NCI-H526 treated with DMSO at 0.1 percent for 48 hours (cell line): ENCODE measurements around the gene LRRC75B.

ENCODE experiments used
- DNase-seq: peaks from one replicate; lab custom pipeline; 2025; lab: John Stamatoyannopoulos, UW

Gene LRRC75B

GRCh38 chr22:24585461-24585860, 7.4 kb downstream of the LRRC75B start:
- no peak for DNase-seq

DNA sequence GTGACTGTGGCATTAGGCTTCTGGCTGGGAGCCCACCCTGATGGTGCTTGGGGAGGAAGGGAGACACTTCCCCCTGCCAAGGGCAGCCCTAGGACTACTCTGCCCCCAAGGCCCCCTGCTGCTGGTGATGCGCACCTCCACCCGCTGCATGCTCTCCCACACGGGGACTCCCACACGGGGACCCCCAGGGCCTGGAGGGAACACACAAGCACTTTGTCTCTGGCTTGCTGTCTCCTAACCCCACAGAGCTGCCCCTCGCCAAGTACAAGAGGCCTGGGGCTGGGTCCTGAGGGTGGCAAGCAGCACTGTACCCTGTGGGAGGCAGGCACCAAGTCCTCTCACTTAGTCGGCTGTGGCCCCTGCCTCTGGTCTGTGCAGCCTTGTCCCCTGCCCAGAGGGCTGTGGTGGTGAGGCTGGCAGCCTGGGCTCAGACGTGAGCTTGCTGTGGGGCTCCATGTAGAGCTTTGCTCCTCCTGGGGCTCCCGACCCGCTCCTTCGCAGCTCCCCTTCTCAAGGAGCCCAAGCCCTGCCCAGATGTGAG, 7.9 kb downstream of the LRRC75B start:
- no peak for DNase-seq

- DNase-seq, result no peak
Observed at GRCh38 chr22:24584166-24584790, 8.6 kb downstream of the LRRC75B start.

- DNase-seq, result no peak
Observed at GRCh38 chr22:24583221-24584165, 9.4 kb downstream of the LRRC75B start.

- DNase-seq, result no peak
Observed at GRCh38 chr22:24582056-24582814, 10.6 kb downstream of the LRRC75B start.

DNA sequence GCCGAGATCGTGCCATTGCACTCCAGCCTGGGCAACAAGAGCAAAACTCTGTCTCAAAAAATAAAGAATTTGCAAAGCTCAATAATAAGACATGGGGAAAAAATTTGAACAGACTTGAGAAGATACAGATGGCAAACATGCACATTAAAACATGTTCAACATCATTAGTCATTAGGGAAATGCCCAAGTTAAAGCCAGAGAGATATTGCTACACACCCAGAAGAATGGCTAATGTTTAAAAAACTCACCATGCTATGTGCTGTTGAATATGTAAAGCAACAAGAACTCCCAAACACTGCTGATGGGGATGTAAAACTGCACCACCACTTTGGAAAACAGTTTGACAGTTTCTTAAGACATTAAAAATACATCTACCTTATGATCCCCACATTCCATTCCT, 12.6 kb downstream of the LRRC75B start:
- DNase-seq, result no peak

- no peak for DNase-seq
Observed at GRCh38 chr22:24579258-24579601, 13.6 kb downstream of the LRRC75B start.

- no peak for DNase-seq
Observed at GRCh38 chr22:24578355-24579257, 14.3 kb downstream of the LRRC75B start.

- no peak for DNase-seq
Observed at GRCh38 chr22:24576778-24577177, 16.1 kb downstream of the LRRC75B start.

GRCh38 chr22:24571266-24571665, 21.6 kb downstream of the LRRC75B start:
- DNase-seq, result no peak

GRCh38 chr22:24567668-24568067, 25.2 kb downstream of the LRRC75B start:
- DNase-seq, result no peak

DNA sequence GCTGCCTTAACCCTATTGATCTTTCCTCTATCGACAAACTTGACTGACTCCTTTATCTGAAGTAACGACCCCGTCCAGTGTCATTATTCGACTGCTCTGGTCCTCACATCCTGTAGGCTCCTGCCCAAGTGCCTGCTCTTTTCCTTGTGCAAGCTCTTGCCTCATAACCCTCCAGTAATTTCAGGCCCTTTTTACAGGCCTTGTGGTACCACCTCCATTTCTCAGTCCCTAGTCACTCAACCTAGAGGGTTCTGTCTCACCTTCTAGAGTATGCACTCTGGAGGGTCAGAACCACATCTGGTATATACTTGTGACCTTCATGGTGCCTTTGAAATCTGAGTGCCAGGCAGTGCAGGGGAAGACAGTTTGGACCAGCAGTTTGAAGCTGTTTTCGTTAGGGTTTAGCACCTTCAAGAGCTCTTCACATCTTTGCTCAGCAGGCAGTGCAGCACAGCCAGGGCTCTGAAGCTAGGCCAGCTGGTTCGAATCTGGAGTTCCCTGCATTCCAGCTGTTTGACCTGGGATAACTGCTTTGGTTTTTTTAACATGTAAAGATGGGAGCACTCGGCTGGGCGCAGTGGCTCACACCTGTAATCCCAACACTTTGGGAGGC, 25.9 kb downstream of the LRRC75B start:
- DNase-seq, result no peak

GRCh38 chr22:24565077-24565476, 27.8 kb downstream of the LRRC75B start:
- no peak for DNase-seq

- no peak for DNase-seq
Observed at GRCh38 chr22:24564376-24565058, 28.4 kb downstream of the LRRC75B start.

GRCh38 chr22:24563246-24563645, 29.6 kb downstream of the LRRC75B start:
- no peak for DNase-seq

- DNase-seq, result no peak
Observed at GRCh38 chr22:24559471-24559870, 33.4 kb downstream of the LRRC75B start.

DNA sequence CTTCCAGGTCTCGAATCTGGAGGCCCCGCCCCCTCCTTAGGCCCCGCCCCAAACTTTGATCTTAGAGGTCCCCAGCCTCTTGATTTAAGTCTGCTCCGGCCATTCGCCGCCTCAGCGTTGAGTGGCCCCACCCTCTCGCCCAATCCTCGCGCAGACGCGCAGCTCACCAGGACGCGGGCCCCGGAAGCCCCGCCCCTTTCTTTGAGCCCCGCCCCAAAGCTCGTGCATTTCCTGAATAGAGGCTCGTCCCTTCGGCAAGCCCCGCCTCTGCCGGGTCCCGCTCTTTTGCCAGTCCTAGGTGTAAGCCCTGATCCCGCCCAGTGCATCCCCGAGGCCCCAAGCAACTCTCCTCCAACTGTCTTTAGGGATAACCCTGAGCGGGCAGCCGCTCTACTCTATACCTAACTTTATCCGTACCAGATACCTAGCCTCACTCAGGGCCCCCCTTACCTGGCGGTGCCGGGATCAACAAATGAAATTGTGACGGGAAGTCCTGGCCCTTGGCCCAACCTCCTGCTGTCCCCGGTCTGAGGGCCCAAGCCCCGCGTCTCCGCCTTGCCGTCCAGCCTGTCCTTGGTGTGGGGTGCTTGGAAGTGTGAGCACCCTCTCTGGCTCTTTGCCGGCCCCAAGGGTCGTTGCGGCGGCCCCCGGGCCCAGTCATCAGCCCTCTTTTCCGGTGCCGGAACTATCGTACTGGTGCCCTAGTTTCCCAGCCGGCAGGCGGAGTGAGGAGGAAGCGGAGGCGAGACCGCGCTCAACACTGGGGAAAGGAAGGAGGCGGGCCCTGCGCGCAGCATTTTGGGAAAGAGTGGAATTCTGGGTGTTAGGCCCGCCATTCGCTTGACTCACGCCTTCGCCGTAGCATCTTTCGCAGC, 37.5 kb downstream of the LRRC75B start, which contains the start of gene SNRPD3:
SNRPD3 (plus strand) TSS at position 835 of the 875 bp plus-strand sequence. CDS start 1,676 bp downstream, outside the sequence.
- peak; percentile 85 for DNase-seq

DNA sequence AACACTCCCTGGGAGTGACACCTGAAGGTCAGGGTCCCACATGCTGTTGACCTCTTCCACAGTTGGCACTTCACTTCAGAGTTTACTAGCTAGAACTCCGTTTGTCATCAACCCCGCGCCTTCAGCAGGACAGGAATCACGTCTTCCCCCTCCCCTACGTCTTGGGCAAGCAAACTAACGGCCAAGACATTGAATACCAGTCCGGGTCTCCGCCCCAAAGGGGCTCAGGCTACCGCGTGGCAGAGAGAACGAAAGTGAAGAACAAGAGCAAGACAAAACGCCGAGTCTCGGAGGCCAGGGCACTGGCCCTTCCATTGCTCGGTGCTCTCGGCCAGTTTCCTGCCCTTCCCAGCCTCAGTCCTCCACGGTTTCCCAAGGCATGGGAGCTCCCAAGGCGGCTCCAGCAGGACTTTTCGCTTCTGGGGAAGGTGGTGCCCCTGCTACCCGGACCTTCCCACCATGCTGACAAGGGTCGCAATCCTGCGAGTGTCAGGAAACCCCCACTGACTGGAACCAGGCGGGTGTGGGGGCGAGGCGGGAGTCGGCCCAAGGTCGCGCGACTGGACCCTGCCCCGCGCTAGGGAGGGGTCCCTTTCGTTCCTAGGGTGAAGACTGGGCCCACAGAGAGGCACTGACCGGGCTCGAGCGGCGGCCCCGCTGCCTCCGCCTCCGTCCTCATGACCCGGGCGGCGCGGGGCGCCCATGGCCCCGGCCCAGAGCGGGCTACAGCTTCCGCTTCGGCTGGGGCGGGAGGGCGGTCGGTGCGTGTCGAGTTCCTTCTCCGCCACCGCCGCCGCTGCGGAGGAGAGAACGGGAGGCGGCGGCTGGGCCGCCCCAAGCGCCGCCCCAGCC, 38.3 kb downstream of the LRRC75B start, which contains the start of gene GUCD1:
GUCD1 (minus strand) TSS at position 826 of the 852 bp plus-strand sequence; CDS start at position 679, 147 bp downstream.
- no peak for DNase-seq
